ENCODE data around the gene ARFGAP1. TPM values are rescaled to one million over a fixed set of nuclear protein-coding genes. Genes with fewer than 3 reads are reported as not detected.

The ARFGAP1 gene
- total and polyA plus RNA-seq, 2 of the 4 experiments (the other 2 are of a cell fraction), result 59.1 to 194 TPM

GRCh38 chr20:63315240-63315689 lies 42.7 kb downstream of the ARFGAP1 start:
- 71% methylated on average over 3 of the region's 15 CpGs; no CpG with 5 or more reads in 1 of the 2 experiments for WGBS, 2 experiments (ENCODE audit: extremely low coverage in 2 of 2, insufficient read length in 1 of 2)
- Histone ChIP-seq H2BK5ac (ENCODE audit: low read depth, low read length, poor library complexity, severe bottlenecking) (no peak overlapping the region), H2AK9ac (replicated peaks; ENCODE audit: low read depth, low read length, poor library complexity) (no peak overlapping the region), H4K5ac (ENCODE audit: low read depth, low read length) (no peak overlapping the region), H3K4me2 (ENCODE audit: low read depth, low read length) (no peak overlapping the region), H3K9me1 (ENCODE audit: insufficient read depth, low read length) (no peaks in the 10 kb centered on the region), H2BK20ac (ENCODE audit: low read depth, low read length) (no peak overlapping the region), H3K23ac (ENCODE audit: low read depth, low read length) (no peak overlapping the region), H2BK15ac (ENCODE audit: low read depth, low read length) (no peak overlapping the region), H3K14ac (replicated peaks; ENCODE audit: low read depth, low read length) (no peak overlapping the region), H2AK5ac (ENCODE audit: low read depth, low read length) (no peak overlapping the region; the same call in 1 of the 2 replicates), H3K27me3 (ENCODE audit: control insufficient read depth, insufficient read depth, low read length) (peaks cover 13% of the 10 kb centered on the region; the same call in 1 of the 2 replicates), H3K4ac (ENCODE audit: low read depth, low read length) (no peak overlapping the region), H3K9me3 (ENCODE audit: control insufficient read depth, insufficient read depth, low read length) (no peaks in the 10 kb centered on the region), H2AFZ (replicated peaks; ENCODE audit: low read length, poor library complexity) (no peak overlapping the region), H4K91ac (ENCODE audit: insufficient read depth, low read depth, low read length) (no peak overlapping the region), H3K79me1 (ENCODE audit: low read depth in 1 of 2, low read length in 2 of 2) (no peaks in the 10 kb centered on the region), H3K56ac (ENCODE audit: extremely low read depth, insufficient read depth, low read length) (no peak overlapping the region), H3K4me1 (ENCODE audit: control insufficient read depth, insufficient read depth, low read length) (peaks cover 9% of the 10 kb centered on the region; the same call in 1 of the 2 replicates), H3K9ac (ENCODE audit: low read depth, low read length) (no peak overlapping the region), H3K36me3 (ENCODE audit: control insufficient read depth, insufficient read depth, low read length) (no peaks in the 10 kb centered on the region), H3K4me3 (ENCODE audit: insufficient read depth, low read depth, low read length) (no peak overlapping the region), H4K8ac (ENCODE audit: low read depth in 2 of 2, low read length in 2 of 2) (no peak overlapping the region), H4K20me1 (ENCODE audit: insufficient read depth, low read length) (no peaks in the 10 kb centered on the region), H2BK120ac (ENCODE audit: low read depth, low read length) (no peak overlapping the region), H3K27ac (ENCODE audit: insufficient read depth, low read length) (no peak overlapping the region), H3K18ac (ENCODE audit: low read depth, low read length) (no peak overlapping the region)
- dilution Hi-C loops (cut with HindIII; ENCODE audit: low sequenced_read_pairs, unreplicated experiment) (no loop called here), intact Hi-C loops (cut with micrococcal nuclease) (no loop called here), in situ Hi-C loops (cut with MboI; ENCODE audit: low sequenced_read_pairs) (no loop called here)
- POLR2A ChIA-PET (ENCODE audit: unreplicated experiment), result no interaction called here
- no TSS peak for BruUV-seq (replicated peaks)
- ATAC-seq (ENCODE audit: low read depth) (no peak), DNase-seq (no peak)
- CTCF ChIA-PET, result no interaction called here
- TF ChIP-seq NFE2L2 (IDR thresholded peaks at IDR 0.05; ENCODE audit: low read depth, low read length) (no peak), MXI1 (IDR thresholded peaks at IDR 0.05; ENCODE audit: borderline replicate concordance, low read depth, low read length) (no peak), FOS (IDR thresholded peaks at IDR 0.05; ENCODE audit: low read depth, low read length) (no peak), USF2 (IDR thresholded peaks at IDR 0.05; ENCODE audit: low read depth, low read length) (no peak), MAFK (IDR thresholded peaks at IDR 0.05; ENCODE audit: low read depth, low read length) (no peak), CHD1 (IDR thresholded peaks at IDR 0.05; ENCODE audit: low read depth, low read length) (no peak), RAD21 (IDR thresholded peaks at IDR 0.05; ENCODE audit: low read length) (no peak), SMC3 (IDR thresholded peaks at IDR 0.05; ENCODE audit: low read depth, low read length) (no peak), BHLHE40 (IDR thresholded peaks at IDR 0.05; ENCODE audit: low read depth, low read length) (no peak), CEBPB (IDR thresholded peaks at IDR 0.05; ENCODE audit: low read depth, low read length) (no peak), RCOR1 (IDR thresholded peaks at IDR 0.05; ENCODE audit: insufficient replicate concordance, low read length) (no peak), MAZ (IDR thresholded peaks at IDR 0.05; ENCODE audit: borderline replicate concordance, low read depth, low read length) (no peak), CTCF (conservative IDR thresholded peaks at IDR 0.05; ENCODE audit: low read depth, low read length) (no peak), POLR2A (IDR thresholded peaks at IDR 0.05; ENCODE audit: low read depth, low read length) (no peak)
- TF ChIP-seq, protein P1, sequence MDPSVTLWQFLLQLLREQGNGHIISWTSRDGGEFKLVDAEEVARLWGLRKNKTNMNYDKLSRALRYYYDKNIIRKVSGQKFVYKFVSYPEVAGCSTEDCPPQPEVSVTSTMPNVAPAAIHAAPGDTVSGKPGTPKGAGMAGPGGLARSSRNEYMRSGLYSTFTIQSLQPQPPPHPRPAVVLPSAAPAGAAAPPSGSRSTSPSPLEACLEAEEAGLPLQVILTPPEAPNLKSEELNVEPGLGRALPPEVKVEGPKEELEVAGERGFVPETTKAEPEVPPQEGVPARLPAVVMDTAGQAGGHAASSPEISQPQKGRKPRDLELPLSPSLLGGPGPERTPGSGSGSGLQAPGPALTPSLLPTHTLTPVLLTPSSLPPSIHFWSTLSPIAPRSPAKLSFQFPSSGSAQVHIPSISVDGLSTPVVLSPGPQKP (IDR thresholded peaks at IDR 0.05; ENCODE audit: borderline replicate concordance, low read depth, low read length), result no peak
